HepG2 (cell line): ENCODE results near the gene GAR1. TPM values are rescaled to one million over a fixed set of nuclear protein-coding genes. Genes with fewer than 3 reads are reported as not detected.

ENCODE experiments used
- ARID2 ChIP-seq: sonication (generic); formaldehyde crosslinking; IDR thresholded peaks from 2 replicates; pipeline ENCODE4 v1.8.1; 2022; ENCODE audit warnings: mild to moderate bottlenecking, missing genetic modification reagents, borderline replicate concordance
- FOXC1 ChIP-seq: sonication (generic); formaldehyde crosslinking; IDR thresholded peaks from 2 replicates; pipeline ENCODE4 v1.8.0; 2022; ENCODE audit warnings: mild to moderate bottlenecking, missing genetic modification reagents, borderline replicate concordance
- MIER3 ChIP-seq: IDR thresholded peaks from 2 replicates; pipeline ENCODE4 v1.6.1; 2016; ENCODE audit warnings: missing compliant biosample characterization, borderline replicate concordance
- PRPF4 ChIP-seq: fragments of 200-400 bp; formaldehyde crosslinking; IDR thresholded peaks from 2 replicates; pipeline ENCODE4 v1.6.1; 2016; ENCODE audit warnings: low read length, low read depth; ENCODE audit not compliant: poor library complexity, severe bottlenecking
- RFX3 ChIP-seq: IDR thresholded peaks from 2 replicates; pipeline ENCODE4 v1.6.1; 2016; ENCODE audit warnings: missing biosample characterization, missing genetic modification reagents
- SP140L ChIP-seq: sonication (generic); formaldehyde crosslinking; IDR thresholded peaks from 2 replicates; pipeline ENCODE4 v1.4.0; 2020; ENCODE audit warnings: missing genetic modification reagents, borderline replicate concordance
- UBTF ChIP-seq: sonication (generic); formaldehyde crosslinking; IDR thresholded peaks from 2 replicates; pipeline ENCODE4 v1.4.0; 2020; ENCODE audit warnings: mild to moderate bottlenecking, missing genetic modification reagents
- ZBTB43 ChIP-seq: sonication (generic); formaldehyde crosslinking; conservative IDR thresholded peaks from 2 replicates; pipeline ENCODE4 v1.4.0; 2020; ENCODE audit warnings: missing genetic modification reagents
- ZFP1 ChIP-seq: IDR thresholded peaks from 2 replicates; pipeline ENCODE4 v1.6.1; 2016
- ZNF543 ChIP-seq: sonication (generic); formaldehyde crosslinking; IDR thresholded peaks from 2 replicates; pipeline ENCODE4 v1.4.0; 2020; ENCODE audit warnings: mild to moderate bottlenecking, missing genetic modification reagents
- ZNF83 ChIP-seq: sonication (generic); formaldehyde crosslinking; IDR thresholded peaks from 2 replicates; pipeline ENCODE4 v1.4.0; 2020; ENCODE audit warnings: missing genetic modification reagents, mild to moderate bottlenecking, borderline replicate concordance
- ZSCAN25 ChIP-seq: sonication (generic); formaldehyde crosslinking; IDR thresholded peaks from 2 replicates; pipeline ENCODE4 v1.8.0; 2022; ENCODE audit warnings: mild to moderate bottlenecking, missing genetic modification reagents
- polyA plus RNA-seq, 8 experiments: library from polyadenylated mRNA; depleted of rRNA in 3 of 8; stranded (reverse) in 7 of 8; unstranded in 1 of 8; fragments of >200 nt; fragmentation: Illumina TruSeq in 4 of 8; extraction: Trizol in 4 of 8; gene quantifications; 2 replicates each; pipeline versions ENCODE4 v1.2.1 to v1.2.3, GENCODE V29; 2011 to 2016; ENCODE audit warnings: low read depth in 4 of 8, missing spikeins in 1 of 8, mixed read lengths in 1 of 8; ENCODE audit not compliant: insufficient read depth in 1 of 8
- total RNA-seq, 5 experiments: library from RNA; depleted of rRNA; stranded (reverse); fragments of >200 nt; fragmentation: Illumina TruSeq; extraction: Trizol; gene quantifications; 2 replicates each; pipeline ENCODE4 v1.2.3, GENCODE V29; 2016; ENCODE audit warnings: low read depth in 1 of 5
- TF ChIP-seq, protein P1 (sequence below): sonication (generic); formaldehyde crosslinking; conservative IDR thresholded peaks from 2 replicates; pipeline ENCODE4 v1.5.0; 2020; ENCODE audit warnings: missing genetic modification reagents
- TF ChIP-seq, protein P2 (sequence below): sonication (generic); formaldehyde crosslinking; conservative IDR thresholded peaks from 2 replicates; pipeline ENCODE4 v1.4.0; 2020; ENCODE audit warnings: missing genetic modification reagents
- TF ChIP-seq, protein P3 (sequence below), 2 experiments: sonication (generic) in 1 of 2; formaldehyde crosslinking in 1 of 2; IDR thresholded peaks; 2 replicates each; pipeline versions ENCODE4 v1.4.0 to v1.6.1; 2018 to 2020; ENCODE audit warnings: missing genetic modification reagents in 2 of 2, borderline replicate concordance in 1 of 2, low read depth in 1 of 2, mild to moderate bottlenecking in 1 of 2, missing biosample characterization in 1 of 2
- TF ChIP-seq, protein P4 (sequence below): sonication (generic); formaldehyde crosslinking; IDR thresholded peaks from 2 replicates; pipeline ENCODE4 v1.4.0; 2020; ENCODE audit warnings: mild to moderate bottlenecking, low read depth, missing genetic modification reagents

The GAR1 gene
- total and polyA plus RNA-seq, 2 of the 13 experiments (the other 11 are each of a cell fraction or from before 2014, with no cell fraction given), result 11.3 to 11.4 TPM

GRCh38 chr4:109815151-109816081 is at the start of gene GAR1 (continued):
- TF ChIP-seq PRPF4 (no peak), ZFP1 (CRISPR knock-in tag) (no peak), MIER3 (CRISPR knock-in tag) (peak; percentile 61; the same call in 1 of the 2 replicates), ARID2 (CRISPR knock-in tag) (no peak), RFX3 (CRISPR knock-in tag) (peak; percentile 78), ZBTB43 (0 out of 2 replicates have a peak, but pooled peaks have one; percentile 44), ZNF83 (CRISPR knock-in tag) (no peak), ZSCAN25 (peak; percentile 70; the same call in 1 of the 2 replicates), SP140L (CRISPR knock-in tag) (0 out of 2 replicates have a peak, but pooled peaks have one; percentile 42), UBTF (CRISPR knock-in tag) (peak; percentile 80), ZNF543 (no peak), FOXC1 (CRISPR knock-in tag) (peak; percentile 10; the same call in 1 of the 2 replicates)
- TF ChIP-seq, protein P1, sequence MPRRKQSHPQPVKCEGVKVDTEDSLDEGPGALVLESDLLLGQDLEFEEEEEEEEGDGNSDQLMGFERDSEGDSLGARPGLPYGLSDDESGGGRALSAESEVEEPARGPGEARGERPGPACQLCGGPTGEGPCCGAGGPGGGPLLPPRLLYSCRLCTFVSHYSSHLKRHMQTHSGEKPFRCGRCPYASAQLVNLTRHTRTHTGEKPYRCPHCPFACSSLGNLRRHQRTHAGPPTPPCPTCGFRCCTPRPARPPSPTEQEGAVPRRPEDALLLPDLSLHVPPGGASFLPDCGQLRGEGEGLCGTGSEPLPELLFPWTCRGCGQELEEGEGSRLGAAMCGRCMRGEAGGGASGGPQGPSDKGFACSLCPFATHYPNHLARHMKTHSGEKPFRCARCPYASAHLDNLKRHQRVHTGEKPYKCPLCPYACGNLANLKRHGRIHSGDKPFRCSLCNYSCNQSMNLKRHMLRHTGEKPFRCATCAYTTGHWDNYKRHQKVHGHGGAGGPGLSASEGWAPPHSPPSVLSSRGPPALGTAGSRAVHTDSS, result no peak
- TF ChIP-seq, protein P2, sequence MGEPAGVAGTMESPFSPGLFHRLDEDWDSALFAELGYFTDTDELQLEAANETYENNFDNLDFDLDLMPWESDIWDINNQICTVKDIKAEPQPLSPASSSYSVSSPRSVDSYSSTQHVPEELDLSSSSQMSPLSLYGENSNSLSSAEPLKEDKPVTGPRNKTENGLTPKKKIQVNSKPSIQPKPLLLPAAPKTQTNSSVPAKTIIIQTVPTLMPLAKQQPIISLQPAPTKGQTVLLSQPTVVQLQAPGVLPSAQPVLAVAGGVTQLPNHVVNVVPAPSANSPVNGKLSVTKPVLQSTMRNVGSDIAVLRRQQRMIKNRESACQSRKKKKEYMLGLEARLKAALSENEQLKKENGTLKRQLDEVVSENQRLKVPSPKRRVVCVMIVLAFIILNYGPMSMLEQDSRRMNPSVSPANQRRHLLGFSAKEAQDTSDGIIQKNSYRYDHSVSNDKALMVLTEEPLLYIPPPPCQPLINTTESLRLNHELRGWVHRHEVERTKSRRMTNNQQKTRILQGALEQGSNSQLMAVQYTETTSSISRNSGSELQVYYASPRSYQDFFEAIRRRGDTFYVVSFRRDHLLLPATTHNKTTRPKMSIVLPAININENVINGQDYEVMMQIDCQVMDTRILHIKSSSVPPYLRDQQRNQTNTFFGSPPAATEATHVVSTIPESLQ, result no peak
- TF ChIP-seq, protein P3, sequence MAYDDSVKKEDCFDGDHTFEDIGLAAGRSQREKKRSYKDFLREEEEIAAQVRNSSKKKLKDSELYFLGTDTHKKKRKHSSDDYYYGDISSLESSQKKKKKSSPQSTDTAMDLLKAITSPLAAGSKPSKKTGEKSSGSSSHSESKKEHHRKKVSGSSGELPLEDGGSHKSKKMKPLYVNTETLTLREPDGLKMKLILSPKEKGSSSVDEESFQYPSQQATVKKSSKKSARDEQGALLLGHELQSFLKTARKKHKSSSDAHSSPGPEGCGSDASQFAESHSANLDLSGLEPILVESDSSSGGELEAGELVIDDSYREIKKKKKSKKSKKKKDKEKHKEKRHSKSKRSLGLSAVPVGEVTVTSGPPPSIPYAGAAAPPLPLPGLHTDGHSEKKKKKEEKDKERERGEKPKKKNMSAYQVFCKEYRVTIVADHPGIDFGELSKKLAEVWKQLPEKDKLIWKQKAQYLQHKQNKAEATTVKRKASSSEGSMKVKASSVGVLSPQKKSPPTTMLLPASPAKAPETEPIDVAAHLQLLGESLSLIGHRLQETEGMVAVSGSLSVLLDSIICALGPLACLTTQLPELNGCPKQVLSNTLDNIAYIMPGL (CRISPR knock-in tag; IDR thresholded peaks at IDR 0.05; ENCODE audit: borderline replicate concordance in 1 of 2, low read depth in 1 of 2), result peak; percentile 61 to 81; a peak in 3 of 4 replicates
- TF ChIP-seq, protein P4, sequence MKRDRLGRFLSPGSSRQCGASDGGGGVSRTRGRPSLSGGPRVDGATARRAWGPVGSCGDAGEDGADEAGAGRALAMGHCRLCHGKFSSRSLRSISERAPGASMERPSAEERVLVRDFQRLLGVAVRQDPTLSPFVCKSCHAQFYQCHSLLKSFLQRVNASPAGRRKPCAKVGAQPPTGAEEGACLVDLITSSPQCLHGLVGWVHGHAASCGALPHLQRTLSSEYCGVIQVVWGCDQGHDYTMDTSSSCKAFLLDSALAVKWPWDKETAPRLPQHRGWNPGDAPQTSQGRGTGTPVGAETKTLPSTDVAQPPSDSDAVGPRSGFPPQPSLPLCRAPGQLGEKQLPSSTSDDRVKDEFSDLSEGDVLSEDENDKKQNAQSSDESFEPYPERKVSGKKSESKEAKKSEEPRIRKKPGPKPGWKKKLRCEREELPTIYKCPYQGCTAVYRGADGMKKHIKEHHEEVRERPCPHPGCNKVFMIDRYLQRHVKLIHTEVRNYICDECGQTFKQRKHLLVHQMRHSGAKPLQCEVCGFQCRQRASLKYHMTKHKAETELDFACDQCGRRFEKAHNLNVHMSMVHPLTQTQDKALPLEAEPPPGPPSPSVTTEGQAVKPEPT (CRISPR knock-in tag), result no peak; the same call in 1 of the 2 replicates
